ENCODE results near the gene LNX2. TPM values are rescaled to one million over a fixed set of nuclear protein-coding genes. Genes with fewer than 3 reads are reported as not detected.

LNX2 gene
- 10 to 100 TPM in 3 of 4 donors, 1 to 10 TPM in 1; 9.1 to 15.3 (median 10.8) TPM for total RNA-seq
- polyA plus RNA-seq: 4.5 TPM
- long read RNA-seq, donor 1, full-length matches to known transcripts: 5 of 14 reads
- long read RNA-seq, donor 1, partial matches to known transcripts: 3 of 14 reads
- long read RNA-seq, donor 1, other reads (novel, unspliced or antisense): 6 of 14 reads
- long read RNA-seq, donor 2, full-length matches to known transcripts: 8 of 14 reads
- long read RNA-seq, donor 2, partial matches to known transcripts: 3 of 14 reads
- long read RNA-seq, donor 2, other reads (novel, unspliced or antisense): 3 of 14 reads
- long read RNA-seq, donor 3, full-length matches to known transcripts: 15 of 28 reads
- long read RNA-seq, donor 3, partial matches to known transcripts: 9 of 28 reads
- long read RNA-seq, donor 3, other reads (novel, unspliced or antisense): 4 of 28 reads
- long read RNA-seq, donor 4, full-length matches to known transcripts: 8 of 12 reads
- long read RNA-seq, donor 4, partial matches to known transcripts: 2 of 12 reads
- long read RNA-seq, donor 4, other reads (novel, unspliced or antisense): 2 of 12 reads

DNA sequence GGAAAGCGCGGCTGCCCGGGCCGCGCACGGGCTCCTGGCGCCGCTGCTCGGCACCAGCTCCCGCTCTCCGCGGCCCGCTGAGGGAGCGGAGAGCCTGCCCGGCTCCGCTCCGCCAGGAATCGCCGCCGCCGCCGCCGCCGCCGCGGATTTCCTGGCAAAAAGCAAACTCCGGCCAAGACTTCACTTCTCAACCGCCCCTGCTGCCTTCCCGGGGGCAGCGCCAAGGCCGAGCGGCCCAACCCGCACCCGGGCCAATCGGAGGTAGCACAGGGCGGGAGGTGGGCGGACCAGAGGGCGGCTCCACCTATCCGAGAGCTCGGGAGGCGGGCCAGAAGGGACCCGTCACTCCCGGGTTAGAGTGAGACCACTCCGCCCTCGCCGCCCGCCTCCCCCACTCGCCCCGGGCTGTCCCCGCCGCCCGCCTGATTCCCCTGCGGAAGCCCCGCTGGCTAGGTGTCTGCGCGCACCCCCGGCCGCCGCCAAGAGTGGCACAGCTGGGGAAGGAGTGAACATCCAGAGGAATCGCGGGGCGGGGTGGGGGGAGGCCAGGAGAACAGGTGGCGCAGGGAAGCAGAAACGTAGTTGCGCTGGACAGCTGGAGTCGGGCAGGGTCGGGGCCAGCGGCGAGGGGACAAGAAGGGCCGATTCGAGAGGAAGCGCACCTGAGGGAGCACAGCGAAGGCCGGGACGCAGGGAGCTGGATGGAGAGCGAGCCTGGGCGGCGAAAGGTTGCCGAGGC lies at the start of gene LNX2:
Gene LNX2 (minus strand): TSS at position 153 of the 739 bp plus-strand sequence. CDS start 38,826 bp downstream, outside the sequence.
- DNase-seq: peak; percentile 99 to 100 (median 100)
- WGBS: under 1% methylated on average over 79 of the region's 79 CpGs
- Histone ChIP-seq H3K9me3 (ENCODE audit: control insufficient read depth, low read length) (no peaks in the 10 kb centered on the region), H3K4me1 (ENCODE audit: control insufficient read depth, insufficient read depth, low read length) (peaks cover 9% of the 10 kb centered on the region), H3K27me3 (ENCODE audit: control insufficient read depth, insufficient read depth) (no peaks in the 10 kb centered on the region), H3K27ac (ENCODE audit: low read length) (peak within 1 kb of the TSS; percentile 99), H3K4me3 (ENCODE audit: low read length) (peak within 1 kb of the TSS; percentile 81)
- ATAC-seq: peak; percentile 99
- intact Hi-C loops (cut with DNase I): no loop called here

DNA sequence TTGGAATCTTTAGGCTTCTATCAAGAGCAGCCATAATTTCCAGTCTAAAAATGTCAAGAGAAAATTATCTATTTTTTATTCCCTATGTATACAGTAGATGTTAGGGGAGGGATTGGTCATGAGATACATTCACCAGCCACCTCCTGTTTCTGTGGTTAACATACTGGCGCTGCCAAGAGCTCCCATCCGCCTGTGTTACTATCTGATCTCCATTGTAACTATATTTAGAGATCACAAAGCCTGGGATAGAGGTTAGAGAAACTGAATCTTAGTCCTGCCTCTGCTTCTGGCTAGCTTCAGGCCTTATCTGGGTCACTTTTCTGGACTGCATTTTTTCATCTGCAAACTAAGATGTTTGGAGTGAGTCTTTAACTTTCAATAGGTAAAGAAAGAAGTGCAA lies 47.6 kb upstream of the LNX2 start:
- DNase-seq: peak in 1 of 3 donors; percentile 45
- peak; percentile 71 to 78 for ATAC-seq
- H3K4me3 ChIP-seq (ENCODE audit: low read length): no peak overlapping the region
- 19% methylated on average over 2 of the region's 2 CpGs for WGBS
- H3K9me3 ChIP-seq (ENCODE audit: control insufficient read depth, low read length): no peaks in the 10 kb centered on the region
- intact Hi-C loops (cut with DNase I): no loop called here
- peaks cover 4% of the 10 kb centered on the region for H3K4me1 ChIP-seq (ENCODE audit: control insufficient read depth, insufficient read depth, low read length)
- H3K27me3 ChIP-seq (ENCODE audit: control insufficient read depth, insufficient read depth): no peaks in the 10 kb centered on the region
- H3K27ac ChIP-seq (ENCODE audit: low read length): no peak overlapping the region

DNA sequence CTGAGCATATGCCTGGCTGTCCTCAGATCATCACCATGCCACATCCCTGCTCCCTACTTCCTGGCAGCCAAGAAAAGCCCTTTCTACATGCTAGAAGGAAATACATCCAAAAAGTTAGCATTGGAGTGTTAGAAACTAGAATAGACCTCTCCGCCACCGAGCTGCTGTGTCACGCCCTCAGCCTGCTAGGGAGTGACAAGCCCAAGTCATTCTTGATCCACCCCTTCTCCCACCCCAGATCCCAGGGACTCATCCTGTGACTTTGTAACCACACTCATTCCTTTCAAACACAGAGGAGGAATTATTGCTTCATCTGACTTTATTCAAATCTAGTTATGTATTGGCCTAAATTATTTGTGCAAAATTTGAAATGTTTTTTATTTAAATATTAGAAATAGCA lies 46.6 kb upstream of the LNX2 start:
- Histone ChIP-seq H3K9me3 (ENCODE audit: control insufficient read depth, low read length) (no peaks in the 10 kb centered on the region), H3K4me3 (ENCODE audit: low read length) (no peak overlapping the region), H3K27ac (ENCODE audit: low read length) (no peak overlapping the region), H3K27me3 (ENCODE audit: control insufficient read depth, insufficient read depth) (no peaks in the 10 kb centered on the region), H3K4me1 (ENCODE audit: control insufficient read depth, insufficient read depth, low read length) (peaks cover 6% of the 10 kb centered on the region)
- no peak for ATAC-seq
- DNase-seq: no peak
- intact Hi-C loops (cut with DNase I): no loop called here
- WGBS: 72% methylated on average over 3 of the region's 3 CpGs

DNA sequence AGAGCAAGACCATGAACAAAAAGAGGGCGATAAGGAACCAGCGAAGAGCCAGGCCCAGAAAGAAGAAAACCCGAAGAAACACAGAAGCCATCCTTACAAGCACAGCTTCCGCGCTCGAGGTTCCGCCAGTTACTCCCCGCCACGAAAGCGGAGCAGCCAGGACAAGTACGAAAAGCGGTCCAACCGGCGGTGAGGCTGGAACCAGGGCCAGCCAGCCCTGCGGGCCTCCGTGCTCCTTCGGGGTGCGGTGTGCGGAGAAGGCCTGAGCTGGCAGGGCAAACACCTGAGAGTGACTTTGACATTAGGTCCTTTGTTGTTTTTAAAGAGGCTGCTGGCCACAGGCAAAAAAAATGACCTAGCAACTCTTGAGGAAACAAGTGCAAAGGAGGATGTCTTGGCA lies 45.4 kb upstream of the LNX2 start:
- intact Hi-C loops (cut with DNase I): no loop called here
- H3K4me3 ChIP-seq (ENCODE audit: low read length): no peak overlapping the region
- no peak overlapping the region for H3K27ac ChIP-seq (ENCODE audit: low read length)
- WGBS: 91% methylated on average over 19 of the region's 19 CpGs
- DNase-seq (peak in 1 of 3 donors; percentile 42), ATAC-seq (no peak)
- H3K27me3 ChIP-seq (ENCODE audit: control insufficient read depth, insufficient read depth): no peaks in the 10 kb centered on the region
- no peaks in the 10 kb centered on the region for H3K9me3 ChIP-seq (ENCODE audit: control insufficient read depth, low read length)
- peaks cover 9% of the 10 kb centered on the region for H3K4me1 ChIP-seq (ENCODE audit: control insufficient read depth, insufficient read depth, low read length)

DNA sequence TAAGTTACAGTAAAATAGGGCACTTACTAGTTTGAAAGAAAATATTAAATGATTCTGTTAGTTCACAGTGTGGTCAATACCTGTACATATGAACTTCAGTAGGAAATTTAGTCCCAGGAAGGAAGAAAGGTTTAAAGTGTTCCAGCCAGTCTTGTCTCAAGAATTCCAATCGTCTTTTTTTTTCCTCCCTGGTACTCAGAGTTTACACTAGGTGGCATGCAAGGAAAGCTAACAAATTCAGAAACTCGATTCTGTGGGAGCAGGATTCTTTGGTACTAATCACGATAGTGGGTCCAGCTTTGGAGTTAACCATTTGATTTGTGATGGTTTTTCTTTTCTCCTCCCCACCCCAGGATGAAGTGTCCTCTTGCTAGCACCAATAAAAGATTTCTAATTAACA lies 45.0 kb upstream of the LNX2 start:
- Histone ChIP-seq H3K4me3 (ENCODE audit: low read length) (no peak overlapping the region), H3K27me3 (ENCODE audit: control insufficient read depth, insufficient read depth) (no peaks in the 10 kb centered on the region), H3K27ac (ENCODE audit: low read length) (no peak overlapping the region), H3K4me1 (ENCODE audit: control insufficient read depth, insufficient read depth, low read length) (peaks cover 9% of the 10 kb centered on the region), H3K9me3 (ENCODE audit: control insufficient read depth, low read length) (no peaks in the 10 kb centered on the region)
- 25% methylated on average over 3 of the region's 3 CpGs for WGBS
- ATAC-seq (no peak), DNase-seq (no peak)
- intact Hi-C loops (cut with DNase I): no loop called here

DNA sequence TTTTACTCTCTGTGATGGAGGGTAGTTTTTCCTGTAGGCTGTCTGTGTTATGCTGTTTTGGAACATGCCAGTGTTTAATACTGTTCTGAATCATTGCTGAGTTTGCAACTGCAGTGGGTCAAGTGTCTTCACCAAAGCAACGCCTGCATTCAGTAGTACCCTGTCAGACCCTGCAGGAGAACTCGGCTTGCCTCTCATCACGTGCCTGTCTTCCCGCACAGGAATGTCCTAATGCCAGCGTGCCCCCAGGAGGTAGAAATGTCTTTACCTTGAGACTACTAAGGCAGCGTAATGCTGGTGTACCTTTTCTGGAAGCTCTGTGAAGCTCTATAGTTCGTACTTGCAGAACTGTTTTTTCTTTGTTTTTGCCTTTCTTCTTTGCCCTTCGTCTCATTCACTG lies 43.6 kb upstream of the LNX2 start:
- ATAC-seq (peak in 1 of 2 donors; percentile 42), DNase-seq (no peak)
- Histone ChIP-seq H3K27ac (ENCODE audit: low read length) (no peak overlapping the region), H3K27me3 (ENCODE audit: control insufficient read depth, insufficient read depth) (no peaks in the 10 kb centered on the region), H3K4me1 (ENCODE audit: control insufficient read depth, insufficient read depth, low read length) (peaks cover 10% of the 10 kb centered on the region), H3K4me3 (ENCODE audit: low read length) (no peak overlapping the region), H3K9me3 (ENCODE audit: control insufficient read depth, low read length) (no peaks in the 10 kb centered on the region)
- intact Hi-C loops (cut with DNase I): no loop called here
- 71% methylated on average over 8 of the region's 8 CpGs for WGBS

DNA sequence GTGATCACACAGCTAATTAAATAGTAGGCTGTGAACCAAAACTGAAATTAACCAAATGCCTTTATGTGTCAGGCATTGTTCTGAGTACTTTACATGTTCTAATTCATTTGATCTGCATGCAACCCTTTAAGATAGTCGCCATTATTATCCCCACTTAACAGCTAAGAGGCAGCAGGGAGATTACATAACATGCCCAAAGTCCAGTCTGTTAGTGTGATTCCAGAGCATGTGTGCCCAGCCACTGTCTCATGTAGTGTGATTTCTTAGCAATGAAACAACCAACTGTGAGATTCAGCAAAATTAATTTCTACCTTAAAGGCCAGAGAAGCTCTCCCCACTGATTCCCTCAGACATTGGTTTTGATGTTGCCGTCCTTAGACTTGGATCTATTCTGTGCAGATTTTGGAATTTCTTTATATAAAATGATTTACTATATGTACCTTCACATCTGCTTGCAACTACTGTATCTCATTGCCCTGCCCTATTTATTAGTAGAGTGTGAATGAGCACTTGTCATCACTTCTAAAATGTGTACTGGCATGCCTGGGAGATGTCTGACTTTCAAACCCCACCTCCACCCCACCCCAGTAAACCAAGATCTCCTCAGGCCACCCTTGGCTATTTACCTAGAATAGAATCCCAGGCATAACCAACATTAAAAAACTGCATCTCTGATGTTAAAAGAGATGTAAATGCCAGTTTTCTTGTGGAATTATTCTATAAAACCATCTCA lies 42.6 kb upstream of the LNX2 start:
- intact Hi-C loops (cut with DNase I): no loop called here
- ATAC-seq (peak in 1 of 2 donors; percentile 20), DNase-seq (no peak)
- H3K9me3 ChIP-seq (ENCODE audit: control insufficient read depth, low read length): no peaks in the 10 kb centered on the region
- H3K4me1 ChIP-seq (ENCODE audit: control insufficient read depth, insufficient read depth, low read length): peaks cover 10% of the 10 kb centered on the region
- WGBS: 81% methylated on average over 2 of the region's 2 CpGs
- no peak overlapping the region for H3K4me3 ChIP-seq (ENCODE audit: low read length)
- H3K27me3 ChIP-seq (ENCODE audit: control insufficient read depth, insufficient read depth): no peaks in the 10 kb centered on the region
- no peak overlapping the region for H3K27ac ChIP-seq (ENCODE audit: low read length)

DNA sequence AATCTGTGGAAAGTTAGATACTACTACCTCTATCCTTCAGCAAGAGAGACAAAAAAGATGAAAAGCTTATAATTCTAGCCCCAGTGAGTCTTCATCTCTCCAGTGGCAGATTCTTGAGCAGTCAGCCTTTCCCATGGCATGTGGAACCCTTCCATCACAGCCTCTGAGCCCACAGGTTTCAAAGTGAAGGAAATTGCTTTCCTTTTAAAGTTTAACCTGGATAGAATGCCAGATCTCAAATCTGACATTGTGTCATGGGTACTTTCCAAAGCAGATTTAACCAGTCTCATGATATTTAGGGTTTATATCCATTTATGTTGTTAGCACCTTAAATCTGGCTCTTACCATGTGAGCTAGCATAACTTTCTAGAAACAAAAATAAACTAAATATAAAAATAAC lies 40.7 kb upstream of the LNX2 start:
- Histone ChIP-seq H3K4me3 (ENCODE audit: low read length) (no peak overlapping the region), H3K4me1 (ENCODE audit: control insufficient read depth, insufficient read depth, low read length) (peaks cover 8% of the 10 kb centered on the region), H3K27me3 (ENCODE audit: control insufficient read depth, insufficient read depth) (no peaks in the 10 kb centered on the region), H3K27ac (ENCODE audit: low read length) (no peak overlapping the region), H3K9me3 (ENCODE audit: control insufficient read depth, low read length) (no peaks in the 10 kb centered on the region)
- ATAC-seq (no peak), DNase-seq (no peak)
- intact Hi-C loops (cut with DNase I): no loop called here

DNA sequence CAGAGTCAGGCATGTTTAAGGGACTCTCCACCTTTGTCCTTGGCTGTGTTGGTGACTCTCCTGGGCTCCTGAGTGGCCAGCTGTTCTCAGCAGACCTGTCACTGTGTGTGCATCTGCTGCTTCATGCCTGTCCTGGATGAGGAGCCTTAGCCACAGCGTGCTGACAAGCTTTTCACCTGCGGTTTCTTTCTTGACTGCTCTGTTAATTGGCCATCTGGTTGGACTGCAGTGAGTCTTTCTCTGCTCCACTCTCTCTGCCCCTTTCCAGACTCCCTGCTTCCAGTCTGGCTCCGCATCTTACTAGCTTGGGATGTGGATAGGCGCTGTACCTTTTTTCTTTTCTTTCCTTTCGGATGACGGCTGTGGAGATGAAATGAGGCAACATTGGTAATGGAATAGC lies 40.2 kb upstream of the LNX2 start:
- intact Hi-C loops (cut with DNase I): no loop called here

DNA sequence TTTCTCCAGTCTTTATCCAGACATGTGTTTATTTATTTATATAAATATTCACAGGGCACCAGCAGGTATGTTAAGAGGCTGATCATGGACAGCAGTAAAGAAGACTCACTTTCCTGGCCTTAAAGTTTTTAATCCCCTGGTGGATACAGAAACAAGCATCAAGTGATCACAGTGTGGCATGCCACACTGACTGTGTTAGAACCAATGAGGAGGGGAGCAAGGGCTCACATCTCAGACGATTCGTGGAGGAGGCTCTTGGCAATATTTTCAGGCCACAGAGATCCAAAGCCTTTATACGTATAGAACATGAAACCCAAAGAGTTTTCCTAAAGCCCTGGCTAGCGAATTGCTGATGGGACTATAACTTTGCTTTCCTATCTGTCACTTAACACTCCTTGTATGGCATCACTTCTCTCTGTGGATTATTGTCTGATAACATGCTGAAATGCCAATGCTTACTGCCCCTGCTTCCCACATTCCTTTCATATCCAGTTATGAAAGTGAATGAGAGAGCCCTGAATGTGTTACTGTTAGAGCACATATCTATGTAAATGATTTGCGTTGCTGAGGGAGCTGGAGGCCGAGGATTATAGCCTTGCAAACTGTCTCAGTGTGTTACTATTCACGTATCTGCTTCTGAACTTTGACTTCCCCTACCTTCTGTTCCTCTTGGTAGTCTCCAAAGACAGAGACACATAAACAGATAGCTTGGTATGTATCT lies 39.0 kb upstream of the LNX2 start:
- Histone ChIP-seq H3K4me1 (ENCODE audit: control insufficient read depth, insufficient read depth, low read length) (peaks cover 8% of the 10 kb centered on the region), H3K27ac (ENCODE audit: low read length) (no peak overlapping the region), H3K4me3 (ENCODE audit: low read length) (no peak overlapping the region), H3K27me3 (ENCODE audit: control insufficient read depth, insufficient read depth) (no peaks in the 10 kb centered on the region), H3K9me3 (ENCODE audit: control insufficient read depth, low read length) (no peaks in the 10 kb centered on the region)
- ATAC-seq (no peak), DNase-seq (no peak)
- intact Hi-C loops (cut with DNase I): no loop called here
- WGBS: 52% methylated on average over 7 of the region's 7 CpGs

More for the DNA sequence above, 40.2 kb upstream of the LNX2 start:
- Histone ChIP-seq H3K27me3 (ENCODE audit: control insufficient read depth, insufficient read depth) (no peaks in the 10 kb centered on the region), H3K9me3 (ENCODE audit: control insufficient read depth, low read length) (no peaks in the 10 kb centered on the region), H3K27ac (ENCODE audit: low read length) (no peak overlapping the region), H3K4me3 (ENCODE audit: low read length) (no peak overlapping the region), H3K4me1 (ENCODE audit: control insufficient read depth, insufficient read depth, low read length) (peaks cover 8% of the 10 kb centered on the region)
- WGBS: 94% methylated on average over 6 of the region's 6 CpGs
- no peak for ATAC-seq
- no peak for DNase-seq
